Adrenal gland (tissue), 5 donors: Measurements from ENCODE around the gene NR2C2AP.
"Not testable (repeated sequence)": the region's sequence is repeated elsewhere in the genome, so short reads cannot be mapped to it uniquely, and the experiment has no call there.

ENCODE experiments used
- POLR2A ChIP-seq, 2 donors: fragments of 450-650 bp; IDR thresholded peaks; one replicate each; pipeline ENCODE4 v1.6.1; 2017; ENCODE audit warnings: antibody characterized with exemption in 2 of 2, mild to moderate bottlenecking in 2 of 2, moderate library complexity in 1 of 2
- TF ChIP-seq, protein P1 (sequence below), 6 experiments: fragments of 450-650 bp in 4 of 6; fragments of 200-600 bp in 2 of 6; sonication (generic) in 1 of 6; IDR thresholded peaks; 1 replicate in 5 of 6; 2 replicates in 1 of 6; pipeline versions ENCODE4 v1.5.1 to v1.8.0; 2016 to 2021; ENCODE audit warnings: antibody characterized with exemption in 6 of 6, mild to moderate bottlenecking in 2 of 6, moderate library complexity in 1 of 6
- donor health status: DM: no; HTN: no; CAD: no.

DNA sequence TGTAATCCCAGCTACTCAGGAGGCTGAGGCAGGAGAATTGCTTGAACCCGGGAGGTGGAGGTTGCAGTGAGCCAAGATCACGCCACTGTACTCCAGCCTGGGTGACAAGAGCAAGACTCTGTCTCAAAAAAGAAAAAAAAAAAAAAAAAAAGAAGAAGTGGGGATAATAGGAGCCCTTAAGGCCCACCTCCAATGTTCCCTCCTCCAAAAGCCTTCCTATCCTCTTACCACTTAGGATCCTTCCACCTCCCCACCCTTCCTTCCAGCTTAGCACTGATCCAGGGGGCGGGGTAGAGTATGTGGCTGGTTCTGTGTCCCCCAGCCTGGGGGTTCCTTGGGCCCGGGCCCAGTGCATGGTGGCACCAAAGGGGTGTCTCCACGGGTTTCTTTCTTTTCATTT, 30.0 kb downstream of the NR2C2AP start:
- TF ChIP-seq, protein P1, sequence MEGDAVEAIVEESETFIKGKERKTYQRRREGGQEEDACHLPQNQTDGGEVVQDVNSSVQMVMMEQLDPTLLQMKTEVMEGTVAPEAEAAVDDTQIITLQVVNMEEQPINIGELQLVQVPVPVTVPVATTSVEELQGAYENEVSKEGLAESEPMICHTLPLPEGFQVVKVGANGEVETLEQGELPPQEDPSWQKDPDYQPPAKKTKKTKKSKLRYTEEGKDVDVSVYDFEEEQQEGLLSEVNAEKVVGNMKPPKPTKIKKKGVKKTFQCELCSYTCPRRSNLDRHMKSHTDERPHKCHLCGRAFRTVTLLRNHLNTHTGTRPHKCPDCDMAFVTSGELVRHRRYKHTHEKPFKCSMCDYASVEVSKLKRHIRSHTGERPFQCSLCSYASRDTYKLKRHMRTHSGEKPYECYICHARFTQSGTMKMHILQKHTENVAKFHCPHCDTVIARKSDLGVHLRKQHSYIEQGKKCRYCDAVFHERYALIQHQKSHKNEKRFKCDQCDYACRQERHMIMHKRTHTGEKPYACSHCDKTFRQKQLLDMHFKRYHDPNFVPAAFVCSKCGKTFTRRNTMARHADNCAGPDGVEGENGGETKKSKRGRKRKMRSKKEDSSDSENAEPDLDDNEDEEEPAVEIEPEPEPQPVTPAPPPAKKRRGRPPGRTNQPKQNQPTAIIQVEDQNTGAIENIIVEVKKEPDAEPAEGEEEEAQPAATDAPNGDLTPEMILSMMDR (IDR thresholded peaks at IDR 0.05): not testable (repeated sequence)
- TF ChIP-seq POLR2A (IDR thresholded peaks at IDR 0.05): not testable (repeated sequence)
